Measurements from ENCODE around the gene SDHB. TPM values are rescaled to one million over a fixed set of nuclear protein-coding genes. Genes with fewer than 3 reads are reported as not detected.

Gene SDHB
- total RNA-seq, 1 donor from 2014 or later: 156 TPM

- intact Hi-C loops (cut with micrococcal nuclease): no loop called here
- peaks cover 5% of the 10 kb centered on the region for H3K36me3 Mint-ChIP-seq (ENCODE audit: low read depth)
- no peak overlapping the region for H3K27ac Mint-ChIP-seq
- no peaks in the 10 kb centered on the region for H3K4me1 Mint-ChIP-seq
- no peaks in the 10 kb centered on the region for H3K9me3 Mint-ChIP-seq
- H3K4me3 Mint-ChIP-seq: no peak overlapping the region
- no peaks in the 10 kb centered on the region for H3K27me3 Mint-ChIP-seq
- DNase-seq: no peak
Measured at GRCh38 chr1:16989676-16990391, 64.0 kb downstream of the SDHB start.

GRCh38 chr1:16988210-16988609 is 65.6 kb downstream of the SDHB start:
- Mint-ChIP-seq H3K36me3 (ENCODE audit: low read depth) (peaks cover 5% of the 10 kb centered on the region), H3K27me3 (peaks cover 2% of the 10 kb centered on the region), H3K4me1 (no peaks in the 10 kb centered on the region), H3K4me3 (no peak overlapping the region), H3K27ac (no peak overlapping the region), H3K9me3 (no peaks in the 10 kb centered on the region)
- intact Hi-C loops (cut with micrococcal nuclease): no loop called here
- no peak for DNase-seq

GRCh38 chr1:16986962-16987361 is 66.9 kb downstream of the SDHB start:
- DNase-seq: no peak
- no peak overlapping the region for H3K27ac Mint-ChIP-seq

GRCh38 chr1:16986560-16986959 is 67.3 kb downstream of the SDHB start:
- no peak for DNase-seq
- no peak overlapping the region for H3K4me3 Mint-ChIP-seq
- H3K27me3 Mint-ChIP-seq: peaks cover 9% of the 10 kb centered on the region
- H3K27ac Mint-ChIP-seq: no peak overlapping the region
- intact Hi-C loops (cut with micrococcal nuclease): no loop called here
- H3K9me3 Mint-ChIP-seq: no peaks in the 10 kb centered on the region
- peaks cover 5% of the 10 kb centered on the region for H3K36me3 Mint-ChIP-seq (ENCODE audit: low read depth)
- H3K4me1 Mint-ChIP-seq: no peaks in the 10 kb centered on the region

More at GRCh38 chr1:16986962-16987361, 66.9 kb downstream of the SDHB start:
- Mint-ChIP-seq H3K4me1 (no peaks in the 10 kb centered on the region), H3K27me3 (peaks cover 6% of the 10 kb centered on the region), H3K4me3 (no peak overlapping the region), H3K9me3 (no peaks in the 10 kb centered on the region), H3K36me3 (ENCODE audit: low read depth) (peaks cover 5% of the 10 kb centered on the region)
- intact Hi-C loops (cut with micrococcal nuclease): no loop called here

GRCh38 chr1:16986113-16986512 is 67.7 kb downstream of the SDHB start:
- intact Hi-C loops (cut with micrococcal nuclease): no loop called here
- H3K4me3 Mint-ChIP-seq: no peak overlapping the region
- peaks cover 2% of the 10 kb centered on the region for H3K4me1 Mint-ChIP-seq

GRCh38 chr1:16984717-16985116 is 69.1 kb downstream of the SDHB start:
- H3K4me3 Mint-ChIP-seq: no peak overlapping the region
- no peaks in the 10 kb centered on the region for H3K9me3 Mint-ChIP-seq
- H3K27me3 Mint-ChIP-seq: peaks cover 21% of the 10 kb centered on the region
- intact Hi-C loops (cut with micrococcal nuclease): no loop called here
- H3K4me1 Mint-ChIP-seq: peaks cover 7% of the 10 kb centered on the region
- no peak overlapping the region for H3K27ac Mint-ChIP-seq
- H3K36me3 Mint-ChIP-seq (ENCODE audit: low read depth): peaks cover 5% of the 10 kb centered on the region
- DNase-seq: no peak

More at GRCh38 chr1:16986113-16986512, 67.7 kb downstream of the SDHB start:
- Mint-ChIP-seq H3K27ac (no peak overlapping the region), H3K9me3 (no peaks in the 10 kb centered on the region), H3K36me3 (ENCODE audit: low read depth) (peaks cover 5% of the 10 kb centered on the region), H3K27me3 (peaks cover 13% of the 10 kb centered on the region)
- no peak for DNase-seq

- intact Hi-C loops (cut with micrococcal nuclease): no loop called here
Measured at GRCh38 chr1:16983649-16984048, 70.2 kb downstream of the SDHB start.

GRCh38 chr1:16982902-16983301 is 70.9 kb downstream of the SDHB start:
- Mint-ChIP-seq H3K36me3 (ENCODE audit: low read depth) (peaks cover 5% of the 10 kb centered on the region), H3K27me3 (peaks cover 26% of the 10 kb centered on the region), H3K9me3 (no peaks in the 10 kb centered on the region), H3K4me3 (no peak overlapping the region), H3K27ac (no peak overlapping the region), H3K4me1 (peaks cover 7% of the 10 kb centered on the region)
- intact Hi-C loops (cut with micrococcal nuclease): no loop called here
- DNase-seq: no peak

More at GRCh38 chr1:16983649-16984048, 70.2 kb downstream of the SDHB start:
- no peak for DNase-seq
- peaks cover 7% of the 10 kb centered on the region for H3K4me1 Mint-ChIP-seq
- H3K9me3 Mint-ChIP-seq: no peaks in the 10 kb centered on the region
- no peak overlapping the region for H3K4me3 Mint-ChIP-seq
- H3K27me3 Mint-ChIP-seq: peaks cover 26% of the 10 kb centered on the region
- H3K36me3 Mint-ChIP-seq (ENCODE audit: low read depth): peaks cover 5% of the 10 kb centered on the region
- no peak overlapping the region for H3K27ac Mint-ChIP-seq

- Mint-ChIP-seq H3K4me1 (peaks cover 7% of the 10 kb centered on the region), H3K4me3 (peak overlapping the region; percentile 62), H3K27me3 (peaks cover 26% of the 10 kb centered on the region), H3K27ac (no peak overlapping the region), H3K9me3 (no peaks in the 10 kb centered on the region), H3K36me3 (ENCODE audit: low read depth) (peaks cover 5% of the 10 kb centered on the region)
- intact Hi-C loops (cut with micrococcal nuclease): no loop called here
- no peak for DNase-seq
Measured at GRCh38 chr1:16981269-16981849, 72.5 kb downstream of the SDHB start.

- no peak within 1 kb of the TSS for H3K27ac Mint-ChIP-seq
- H3K4me3 Mint-ChIP-seq: peak within 1 kb of the TSS; percentile 62
- H3K36me3 Mint-ChIP-seq (ENCODE audit: low read depth): peaks cover 2% of the 10 kb centered on the region
- intact Hi-C loops (cut with micrococcal nuclease): no loop called here
- peaks cover 26% of the 10 kb centered on the region for H3K27me3 Mint-ChIP-seq
- H3K9me3 Mint-ChIP-seq: no peaks in the 10 kb centered on the region
- DNase-seq: no peak
- peaks cover 7% of the 10 kb centered on the region for H3K4me1 Mint-ChIP-seq
Measured at GRCh38 chr1:16980473-16981268, 73.2 kb downstream of the SDHB start, which contains the start of gene MFAP2. Gene MFAP2 (minus strand): TSS chr1:16980620. CDS start chr1:16978273, 2,347 bp downstream.

GRCh38 chr1:16979475-16980327 is 74.1 kb downstream of the SDHB start:
- Mint-ChIP-seq H3K9me3 (no peaks in the 10 kb centered on the region), H3K4me1 (peaks cover 7% of the 10 kb centered on the region), H3K4me3 (no peak overlapping the region), H3K27ac (no peak overlapping the region), H3K27me3 (peaks cover 26% of the 10 kb centered on the region), H3K36me3 (ENCODE audit: low read depth) (peaks cover 2% of the 10 kb centered on the region)
- no peak for DNase-seq
- intact Hi-C loops (cut with micrococcal nuclease): no loop called here

GRCh38 chr1:16978567-16979474 is 75.0 kb downstream of the SDHB start:
- Mint-ChIP-seq H3K4me1 (peaks cover 7% of the 10 kb centered on the region), H3K27me3 (peaks cover 26% of the 10 kb centered on the region), H3K4me3 (no peak overlapping the region), H3K27ac (no peak overlapping the region), H3K9me3 (no peaks in the 10 kb centered on the region), H3K36me3 (ENCODE audit: low read depth) (peaks cover 2% of the 10 kb centered on the region)
- intact Hi-C loops (cut with micrococcal nuclease): no loop called here
- DNase-seq: no peak
